DND-41 (cell line): Measurements from ENCODE around the gene RNF212.
"Not testable (repeated sequence)": the region's sequence is repeated elsewhere in the genome, so short reads cannot be mapped to it uniquely, and the experiment has no call there.

Experiments used
- ATAC-seq: fragments of 200-7000 bp; cut with Tn5 transposase; 3 replicates; pipeline ENCODE4 v1.9.1; 2021; ENCODE audit warnings: low read depth; ENCODE audit not compliant: insufficient read depth
- DNase-seq: peaks from one replicate; pipeline ENCODE4 v3.0.0-alpha.2; 2020
- H2AFZ ChIP-seq: 2 replicates; pipeline ENCODE4 v1.6.0; 2012; ENCODE audit warnings: low read depth, low read length
- H3K27ac ChIP-seq: 2 replicates; pipeline ENCODE4 v1.5.1; 2012; ENCODE audit warnings: low read length, inconsistent platforms
- H3K27me3 ChIP-seq: fragments of 200-600 bp; sonication (generic); 2 replicates; pipeline ENCODE4 v1.6.0; 2012; ENCODE audit warnings: low read length, mild to moderate bottlenecking, inconsistent platforms; ENCODE audit not compliant: insufficient read depth, poor library complexity
- H3K36me3 ChIP-seq: 2 replicates; pipeline ENCODE4 v1.5.1; 2012; ENCODE audit warnings: low read length, inconsistent platforms; ENCODE audit not compliant: insufficient read depth
- H3K4me1 ChIP-seq: 2 replicates; pipeline ENCODE4 v1.5.1; 2012; ENCODE audit warnings: mild to moderate bottlenecking, low read length; ENCODE audit not compliant: insufficient read depth
- H3K4me2 ChIP-seq: 2 replicates; pipeline ENCODE4 v1.6.0; 2012; ENCODE audit warnings: mild to moderate bottlenecking, moderate library complexity, low read length, inconsistent platforms; ENCODE audit not compliant: insufficient read depth
- H3K4me3 ChIP-seq, 2 experiments: fragments of 200-600 bp in 1 of 2; shearing (Covaris generic) in 1 of 2; 2 replicates each; pipeline ENCODE4 v1.5.1; 2012 to 2016; ENCODE audit warnings: inconsistent platforms in 2 of 2, low read length in 2 of 2, mild to moderate bottlenecking in 2 of 2, low read depth in 1 of 2, moderate library complexity in 1 of 2
- H3K79me2 ChIP-seq: 2 replicates; pipeline ENCODE4 v1.6.0; 2012; ENCODE audit warnings: low read length, inconsistent platforms; ENCODE audit not compliant: insufficient read depth
- H3K9ac ChIP-seq: 2 replicates; pipeline ENCODE4 v1.6.0; 2012; ENCODE audit warnings: low read depth, mild to moderate bottlenecking, inconsistent platforms, low read length, moderate library complexity
- H3K9me3 ChIP-seq: 2 replicates; pipeline ENCODE4 v1.5.1; 2012; ENCODE audit warnings: low read length, moderate library complexity, mild to moderate bottlenecking, inconsistent platforms; ENCODE audit not compliant: insufficient read depth, severe bottlenecking
- H4K20me1 ChIP-seq: 2 replicates; pipeline ENCODE4 v1.6.0; 2012; ENCODE audit warnings: low read length; ENCODE audit not compliant: insufficient read depth
- CTCF ChIP-seq: IDR thresholded peaks from 2 replicates; pipeline ENCODE4 v1.5.1; 2012; ENCODE audit warnings: borderline replicate concordance, low read length, moderate library complexity, mild to moderate bottlenecking; ENCODE audit not compliant: poor library complexity, severe bottlenecking; ENCODE audit errors: extremely low read depth
- EZH2 ChIP-seq: IDR thresholded peaks from 3 replicates; pipeline ENCODE4 v1.6.1; 2012; ENCODE audit warnings: borderline replicate concordance, low read depth, mild to moderate bottlenecking, moderate library complexity, low read length, inconsistent platforms; ENCODE audit not compliant: severe bottlenecking

Gene RNF212

DNA sequence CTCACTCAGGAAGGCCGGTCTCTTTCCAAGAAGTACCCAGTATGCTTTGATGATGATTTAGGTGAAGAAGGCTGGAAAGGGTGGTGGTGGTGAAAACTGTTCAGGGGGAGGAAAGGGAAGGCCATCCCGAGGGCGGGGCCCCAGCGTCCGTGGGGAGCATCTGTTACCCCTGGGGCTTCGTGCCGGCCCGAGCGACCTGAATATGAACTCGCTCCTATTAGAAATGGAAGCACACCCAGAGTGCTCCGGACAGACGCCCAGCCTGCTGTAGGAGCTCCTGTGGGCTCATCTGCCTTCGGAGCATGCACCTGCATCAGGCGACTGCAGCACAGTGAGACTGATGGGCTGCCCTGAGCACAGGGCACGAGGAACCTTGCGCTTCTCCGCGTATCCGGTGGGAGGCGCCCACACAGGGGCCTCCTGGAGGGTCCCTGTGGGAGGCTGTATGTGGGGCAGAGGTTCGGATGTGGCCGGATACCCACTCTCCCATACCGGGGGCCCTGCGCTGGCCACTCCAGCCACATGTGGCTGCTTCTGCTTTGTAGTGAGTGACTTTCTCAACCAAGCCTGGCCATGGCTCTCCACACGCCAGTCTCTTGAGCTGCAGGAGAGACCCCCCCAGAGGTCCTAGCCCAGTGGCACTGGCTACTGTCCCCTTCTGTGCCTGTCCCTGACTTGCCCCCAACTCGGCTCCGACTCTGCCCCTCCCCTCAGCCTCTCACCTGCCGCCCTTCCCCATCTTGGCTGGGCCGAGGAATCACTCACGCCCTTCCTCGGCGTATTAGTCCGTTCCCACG lies 65.2 kb downstream of the RNF212 start:
- Histone ChIP-seq H3K9ac (no peak overlapping the region), H3K27me3 (peaks cover under 1% of the 10 kb centered on the region), H3K27ac (no peak overlapping the region), H3K4me3 (no peak overlapping the region), H3K4me2 (no peak overlapping the region), H3K4me1 (no peaks in the 10 kb centered on the region), H3K9me3 (no peaks in the 10 kb centered on the region), H3K36me3 (no peaks in the 10 kb centered on the region), H3K79me2 (no peaks in the 10 kb centered on the region), H2AFZ (no peak overlapping the region), H4K20me1 (peaks cover 4% of the 10 kb centered on the region; the same call in 1 of the 2 replicates)
- ATAC-seq (no peak), DNase-seq (no peak)
- no peak for TF ChIP-seq EZH2
- no peak for TF ChIP-seq CTCF

DNA sequence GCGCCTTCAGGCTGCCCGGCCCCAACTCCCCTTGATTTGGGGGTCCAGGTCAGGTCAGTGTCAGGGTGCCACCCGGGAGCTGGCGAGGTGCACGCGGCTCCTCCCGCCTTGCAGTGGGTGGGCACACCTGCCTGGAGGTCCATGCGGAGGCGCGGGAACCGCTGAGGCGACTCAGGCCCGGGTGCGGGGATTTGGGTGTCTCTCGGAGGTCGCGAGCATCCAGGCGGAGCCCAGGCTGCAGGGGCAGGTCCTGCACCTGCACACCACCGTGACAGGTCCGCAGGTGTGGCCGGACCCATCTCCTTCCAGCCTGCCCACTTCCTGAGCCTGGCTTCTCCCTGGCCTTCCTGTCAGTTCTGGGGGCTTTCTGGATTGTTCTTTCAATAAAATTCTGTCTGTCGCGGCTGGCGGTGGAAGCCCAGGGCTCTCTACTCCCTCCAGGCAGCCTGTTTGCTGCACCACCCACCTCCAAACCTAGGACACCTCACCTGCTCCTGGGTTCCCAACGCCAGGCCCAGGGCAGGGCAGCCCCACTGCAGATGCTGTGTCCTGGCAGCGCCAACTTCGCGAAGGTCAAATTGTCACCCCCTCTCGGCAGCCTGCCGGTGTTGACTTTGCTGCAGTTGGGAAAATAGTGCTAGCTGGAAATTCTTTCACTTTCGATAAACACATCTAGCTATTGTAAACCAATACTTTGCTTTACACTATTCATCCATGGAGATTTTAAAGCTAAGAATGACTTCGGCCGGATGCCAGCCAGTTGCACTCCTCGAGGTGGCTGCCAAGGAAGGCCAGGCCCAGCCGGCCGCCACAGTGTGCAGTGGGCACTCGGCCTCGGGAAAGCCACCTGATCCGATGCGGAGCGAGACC lies 66.0 kb downstream of the RNF212 start:
- DNase-seq (no peak), ATAC-seq (no peak)
- H3K27me3 ChIP-seq: no peaks in the 10 kb centered on the region
- H3K9me3 ChIP-seq: no peaks in the 10 kb centered on the region
- H2AFZ ChIP-seq: no peak overlapping the region
- H3K4me1 ChIP-seq: no peaks in the 10 kb centered on the region
- no peak overlapping the region for H3K4me3 ChIP-seq
- H3K36me3 ChIP-seq: no peaks in the 10 kb centered on the region
- no peaks in the 10 kb centered on the region for H3K79me2 ChIP-seq
- H3K27ac ChIP-seq: no peak overlapping the region
- TF ChIP-seq EZH2: no peak
- TF ChIP-seq CTCF: no peak
- peaks cover 4% of the 10 kb centered on the region; the same call in 1 of the 2 replicates for H4K20me1 ChIP-seq
- H3K9ac ChIP-seq: no peak overlapping the region
- H3K4me2 ChIP-seq: no peak overlapping the region

GRCh38 chr4:1046581-1047011 lies 66.8 kb downstream of the RNF212 start:
- H3K4me3 ChIP-seq, ATAC-seq, H2AFZ ChIP-seq, H3K9me3 ChIP-seq, H3K4me1 ChIP-seq, H4K20me1 ChIP-seq, H3K4me2 ChIP-seq, H3K9ac ChIP-seq, H3K27ac ChIP-seq, H3K79me2 ChIP-seq, H3K27me3 ChIP-seq, H3K36me3 ChIP-seq, DNase-seq: not testable (repeated sequence)
